K562 (cell line): Measurements from ENCODE around the gene HADHA. TPM values are rescaled to one million over a fixed set of nuclear protein-coding genes. Genes with fewer than 3 reads are reported as not detected.
A peak's percentile ranks its signal among the peaks of the same experiment; 100 is the strongest.

Experiments
- ARNT ChIP-seq, 2 experiments: fragments of 450-650 bp; IDR thresholded peaks; 2 replicates each; pipeline ENCODE4 v1.6.1; 2016; ENCODE audit warnings: mild to moderate bottlenecking in 1 of 2
- ATF6 ChIP-seq: sonication (generic); formaldehyde crosslinking; IDR thresholded peaks from 2 replicates; pipeline ENCODE4 v1.4.0; 2020; ENCODE audit warnings: mild to moderate bottlenecking, missing genetic modification reagents
- CBX5 ChIP-seq: IDR thresholded peaks from 2 replicates; pipeline ENCODE4 v1.6.1; 2014; ENCODE audit warnings: low read depth, borderline replicate concordance
- EP400 ChIP-seq: fragments of 450-650 bp; IDR thresholded peaks from 2 replicates; pipeline ENCODE4 v1.6.1; 2017; ENCODE audit warnings: antibody characterized with exemption, mild to moderate bottlenecking, moderate library complexity
- MYBL2 ChIP-seq, 2 experiments: fragments of 450-650 bp in 1 of 2; sonication (generic) in 1 of 2; formaldehyde crosslinking in 1 of 2; IDR thresholded peaks; 2 replicates each; pipeline versions ENCODE4 v1.6.1 to v1.8.1; 2017 to 2022; ENCODE audit warnings: borderline replicate concordance in 1 of 2, inconsistent platforms in 1 of 2, low read depth in 1 of 2, mild to moderate bottlenecking in 1 of 2, missing genetic modification reagents in 1 of 2, moderate library complexity in 1 of 2
- NCOA2 ChIP-seq, 2 experiments: fragments of 450-650 bp; IDR thresholded peaks; 2 replicates each; pipeline ENCODE4 v1.6.1; 2018; ENCODE audit warnings: mild to moderate bottlenecking in 2 of 2, moderate library complexity in 1 of 2; ENCODE audit not compliant: partially characterized antibody in 2 of 2
- NFIX ChIP-seq: fragments of 250-450 bp; sonication (Bioruptor Pico); IDR thresholded peaks from 2 replicates; pipeline ENCODE4 v1.4.0; 2020; ENCODE audit warnings: low read depth, mild to moderate bottlenecking, moderate library complexity
- POLR2B ChIP-seq: fragments of 450-650 bp; IDR thresholded peaks from 2 replicates; pipeline ENCODE4 v1.6.1; 2018; ENCODE audit warnings: low read depth; ENCODE audit not compliant: partially characterized antibody
- PRDM10 ChIP-seq: fragments of 450-650 bp; IDR thresholded peaks from 2 replicates; pipeline ENCODE4 v1.6.1; 2018; ENCODE audit not compliant: partially characterized antibody
- THAP12 ChIP-seq: fragments of 250-450 bp; sonication (Bioruptor Pico); IDR thresholded peaks from 2 replicates; pipeline ENCODE4 v1.9.0; 2021; ENCODE audit warnings: mild to moderate bottlenecking, inconsistent platforms
- ZFP30 ChIP-seq: fragments of 250-450 bp; sonication (Bioruptor Pico); IDR thresholded peaks from 2 replicates; pipeline ENCODE4 v1.8.0; 2022; ENCODE audit warnings: moderate library complexity, mild to moderate bottlenecking, inconsistent platforms, borderline replicate concordance
- ZNF311 ChIP-seq: fragments of 250-450 bp; sonication (Bioruptor Pico); IDR thresholded peaks from 2 replicates; pipeline ENCODE4 v1.4.0; 2020; ENCODE audit warnings: mild to moderate bottlenecking, moderate library complexity
- polyA plus RNA-seq, 8 experiments: library from polyadenylated mRNA; depleted of rRNA in 4 of 8; stranded (reverse) in 5 of 8; unstranded in 3 of 8; fragments of >200 nt; fragmentation: Nextera tagmentation in 2 of 8; fragmentation: Illumina TruSeq in 1 of 8; extraction: Ambion mirVana in 2 of 8; extraction: Trizol in 1 of 8; gene quantifications; 2 replicates each; pipeline versions ENCODE4 v1.2.1 to v1.2.3, GENCODE V29; 2011 to 2014; ENCODE audit warnings: inconsistent platforms in 1 of 8, missing spikeins in 1 of 8
- total RNA-seq, 7 experiments: library from RNA; depleted of rRNA in 6 of 7; stranded (reverse); fragments of >200 nt in 6 of 7; fragmentation: Illumina TruSeq in 2 of 7; extraction: Trizol in 2 of 7; gene quantifications; 2 replicates each; pipeline versions ENCODE4 v1.2.1 to v1.2.3, GENCODE V29; 2011 to 2021; ENCODE audit warnings: low replicate concordance in 1 of 7
- TF ChIP-seq, protein P1 (sequence below), 2 experiments: fragments of 250-450 bp in 1 of 2; fragments of 450-650 bp in 1 of 2; sonication (Bioruptor Pico) in 1 of 2; IDR thresholded peaks; 2 replicates each; pipeline versions ENCODE4 v1.6.1 to v1.8.0; 2016 to 2021; ENCODE audit warnings: mild to moderate bottlenecking in 2 of 2, moderate library complexity in 2 of 2, missing compliant biosample characterization in 1 of 2, missing genetic modification characterization in 1 of 2
- TF ChIP-seq, protein P2 (sequence below), 2 experiments: fragments of 450-650 bp; conservative IDR thresholded peaks; 2 replicates each; pipeline ENCODE4 v1.6.1; 2017; ENCODE audit warnings: mild to moderate bottlenecking in 2 of 2, moderate library complexity in 2 of 2

Gene HADHA
- total and polyA plus RNA-seq, 9 of the 15 experiments (the other 6 are each of a cell fraction or from before 2014, with no cell fraction given): 145 to 326 (median 202) TPM

GRCh38 chr2:26244309-26245230, at the start of gene HADHA, which contains the start of gene HADHB (continued):
- TF ChIP-seq THAP12 (CRISPR knock-in tag) (no peak), NFIX (no peak), POLR2B (peak; percentile 67), ARNT (IDR thresholded peaks at IDR 0.05) (no peak), ATF6 (CRISPR knock-in tag) (0 out of 2 replicates have a peak, but pooled peaks have one; percentile 46), EP400 (peak; percentile 82), MYBL2 (IDR thresholded peaks at IDR 0.05; ENCODE audit: low read depth) (no peak), MYBL2 (CRISPR knock-in tag; IDR thresholded peaks at IDR 0.05; ENCODE audit: borderline replicate concordance) (no peak), PRDM10 (no peak), ZNF311 (no peak), ZFP30 (CRISPR knock-in tag) (no peak), NCOA2 (IDR thresholded peaks at IDR 0.05; ENCODE audit: partially characterized antibody in 2 of 2) (peak in 1 of 2 experiments; percentile 100), CBX5 (no peak)
- TF ChIP-seq, protein P1, sequence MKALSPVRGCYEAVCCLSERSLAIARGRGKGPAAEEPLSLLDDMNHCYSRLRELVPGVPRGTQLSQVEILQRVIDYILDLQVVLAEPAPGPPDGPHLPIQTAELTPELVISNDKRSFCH (CRISPR knock-in tag; IDR thresholded peaks at IDR 0.05): no peak
- TF ChIP-seq, protein P1 (tag; IDR thresholded peaks at IDR 0.05): 0 out of 2 replicates have a peak, but pooled peaks have one; percentile 40
- TF ChIP-seq, protein P2, sequence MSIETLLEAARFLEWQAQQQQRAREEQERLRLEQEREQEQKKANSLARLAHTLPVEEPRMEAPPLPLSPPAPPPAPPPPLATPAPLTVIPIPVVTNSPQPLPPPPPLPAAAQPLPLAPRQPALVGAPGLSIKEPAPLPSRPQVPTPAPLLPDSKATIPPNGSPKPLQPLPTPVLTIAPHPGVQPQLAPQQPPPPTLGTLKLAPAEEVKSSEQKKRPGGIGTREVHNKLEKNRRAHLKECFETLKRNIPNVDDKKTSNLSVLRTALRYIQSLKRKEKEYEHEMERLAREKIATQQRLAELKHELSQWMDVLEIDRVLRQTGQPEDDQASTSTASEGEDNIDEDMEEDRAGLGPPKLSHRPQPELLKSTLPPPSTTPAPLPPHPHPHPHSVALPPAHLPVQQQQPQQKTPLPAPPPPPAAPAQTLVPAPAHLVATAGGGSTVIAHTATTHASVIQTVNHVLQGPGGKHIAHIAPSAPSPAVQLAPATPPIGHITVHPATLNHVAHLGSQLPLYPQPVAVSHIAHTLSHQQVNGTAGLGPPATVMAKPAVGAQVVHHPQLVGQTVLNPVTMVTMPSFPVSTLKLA (conservative IDR thresholded peaks at IDR 0.05): peak; percentile 69 to 89; a peak in 3 of 4 replicates
